ENCODE measurements around the gene SCD5.

SCD5 gene

GRCh38 chr4:82623121-82623683 is 175.4 kb downstream of the SCD5 start:
- DNase-seq: no peak

- no peak for DNase-seq
Measured at GRCh38 chr4:82621251-82621650, 177.3 kb downstream of the SCD5 start.

- no peak for DNase-seq
Measured at GRCh38 chr4:82620126-82620735, 178.4 kb downstream of the SCD5 start.

GRCh38 chr4:82618103-82618720 is 180.4 kb downstream of the SCD5 start:
- DNase-seq: no peak

- DNase-seq: no peak
Measured at GRCh38 chr4:82614838-82615449, 183.7 kb downstream of the SCD5 start.

- DNase-seq: no peak
Measured at GRCh38 chr4:82613121-82613520, 185.5 kb downstream of the SCD5 start.

- no peak for DNase-seq
Measured at GRCh38 chr4:82611982-82612381, 186.6 kb downstream of the SCD5 start.

GRCh38 chr4:82611527-82611926 is 187.1 kb downstream of the SCD5 start:
- no peak for DNase-seq

GRCh38 chr4:82610041-82610440 is 188.6 kb downstream of the SCD5 start:
- no peak for DNase-seq

GRCh38 chr4:82606622-82607021 is 192.0 kb downstream of the SCD5 start:
- no peak for DNase-seq

GRCh38 chr4:82604522-82604921 is 194.1 kb downstream of the SCD5 start:
- no peak for DNase-seq

GRCh38 chr4:82601242-82602015 is 197.2 kb downstream of the SCD5 start:
- no peak for DNase-seq

- DNase-seq: no peak
Measured at GRCh38 chr4:82599336-82599735, 199.3 kb downstream of the SCD5 start.

- no peak for DNase-seq
Measured at GRCh38 chr4:82594456-82594855, 204.1 kb downstream of the SCD5 start.

GRCh38 chr4:82593411-82593810 is 205.2 kb downstream of the SCD5 start:
- DNase-seq: no peak

GRCh38 chr4:82592639-82593038 is 206.0 kb downstream of the SCD5 start:
- DNase-seq: no peak

- no peak for DNase-seq
Measured at GRCh38 chr4:82591592-82591991, 207.0 kb downstream of the SCD5 start.

GRCh38 chr4:82589756-82590155 is 208.8 kb downstream of the SCD5 start:
- DNase-seq: no peak

GRCh38 chr4:82588771-82589270 is 209.8 kb downstream of the SCD5 start:
- DNase-seq: no peak

- no peak for DNase-seq
Measured at GRCh38 chr4:82587826-82588540, 210.6 kb downstream of the SCD5 start.

- DNase-seq: no peak
Measured at GRCh38 chr4:82585690-82586435, 212.7 kb downstream of the SCD5 start.

GRCh38 chr4:82584931-82585330 is 213.7 kb downstream of the SCD5 start:
- no peak for DNase-seq
